Neural cell (in vitro differentiated cells): ENCODE results near the gene LRRN3. TPM values are rescaled to one million over a fixed set of nuclear protein-coding genes. Genes with fewer than 3 reads are reported as not detected.

Source experiments
- H2AFZ ChIP-seq: fragments of 200-600, 300-800 bp; sonication (generic), shearing (Covaris generic); 2 replicates; pipeline ENCODE4 v1.6.0; 2014; ENCODE audit warnings: low read depth, mild to moderate bottlenecking, antibody characterized with exemption, low read length, moderate library complexity
- H3F3A ChIP-seq: fragments of 200-600 bp; shearing (Covaris generic); 2 replicates; pipeline ENCODE4 v1.6.1; 2016; ENCODE audit warnings: mild to moderate bottlenecking, moderate library complexity, mixed read lengths, antibody characterized with exemption, low read length; ENCODE audit not compliant: insufficient read depth, poor library complexity, severe bottlenecking
- H3K27ac ChIP-seq: fragments of 200-600, 300-800 bp; sonication (generic), shearing (Covaris generic); 2 replicates; pipeline ENCODE4 v1.5.1; 2014; ENCODE audit warnings: mild to moderate bottlenecking, low read length, moderate library complexity
- H3K27me3 ChIP-seq: fragments of 300-800, 200-600 bp; sonication (generic), shearing (Covaris generic); 2 replicates; pipeline ENCODE4 v1.6.0; 2014; ENCODE audit warnings: mild to moderate bottlenecking, low read depth, low read length, moderate library complexity; ENCODE audit not compliant: insufficient read depth
- H3K36me3 ChIP-seq: fragments of 300-800, 200-600 bp; sonication (generic), shearing (Covaris generic); 2 replicates; pipeline ENCODE4 v1.5.1; 2014; ENCODE audit warnings: mild to moderate bottlenecking, antibody characterized with exemption, low read length, moderate library complexity; ENCODE audit not compliant: insufficient read depth
- H3K4me2 ChIP-seq: fragments of 300-800, 200-600 bp; sonication (generic), shearing (Covaris generic); 2 replicates; pipeline ENCODE4 v1.6.0; 2014; ENCODE audit warnings: mild to moderate bottlenecking, low read length
- H3K4me3 ChIP-seq: fragments of 300-800, 200-600 bp; sonication (generic), shearing (Covaris generic); 2 replicates; pipeline ENCODE4 v1.5.1; 2014; ENCODE audit warnings: mild to moderate bottlenecking, low read length, moderate library complexity
- H3K79me2 ChIP-seq: fragments of 200-600 bp; shearing (Covaris generic); replicated peaks from 2 replicates; pipeline ENCODE4 v1.6.0; 2014; ENCODE audit warnings: mild to moderate bottlenecking, low read length, moderate library complexity; ENCODE audit not compliant: insufficient read depth
- H3K9ac ChIP-seq: fragments of 300-800, 200-600 bp; sonication (generic), shearing (Covaris generic); 2 replicates; pipeline ENCODE4 v1.6.1; 2016; ENCODE audit warnings: mild to moderate bottlenecking, low read length, mixed read lengths
- H3K9me2 ChIP-seq: fragments of 200-600 bp; shearing (Covaris generic); 2 replicates; pipeline ENCODE4 v1.6.1; 2016; ENCODE audit warnings: mild to moderate bottlenecking, low read length, mixed read lengths; ENCODE audit not compliant: insufficient read depth
- H3K9me3 ChIP-seq: fragments of 200-600, 300-800 bp; sonication (generic), shearing (Covaris generic); 2 replicates; pipeline ENCODE4 v1.6.1; 2016; ENCODE audit warnings: mild to moderate bottlenecking, mixed run types, low read length, moderate library complexity, mixed read lengths
- H4K20me1 ChIP-seq: fragments of 200-600 bp; shearing (Covaris generic); 2 replicates; pipeline ENCODE4 v1.6.1; 2016; ENCODE audit warnings: mild to moderate bottlenecking, mixed run types; ENCODE audit not compliant: insufficient read depth
- EZH2 ChIP-seq: fragments of 200-600, 300-800 bp; shearing (Covaris generic), sonication (generic); IDR thresholded peaks from 2 replicates; pipeline ENCODE4 v1.6.1; 2014; ENCODE audit warnings: antibody characterized with exemption, low read length, borderline replicate concordance, mild to moderate bottlenecking; ENCODE audit not compliant: insufficient read depth, poor library complexity, severe bottlenecking
- MXI1 ChIP-seq: fragments of 450-650 bp; conservative IDR thresholded peaks from 2 replicates; pipeline ENCODE4 v1.6.1; 2014; ENCODE audit warnings: antibody characterized with exemption, mild to moderate bottlenecking; ENCODE audit not compliant: poor library complexity, severe bottlenecking
- POLR2AphosphoS5 ChIP-seq: IDR thresholded peaks from 2 replicates; pipeline ENCODE4 v1.6.1; 2012
- RAD21 ChIP-seq: fragments of 450-650 bp; conservative IDR thresholded peaks from 2 replicates; pipeline ENCODE4 v1.6.1; 2014; ENCODE audit warnings: antibody characterized with exemption, mild to moderate bottlenecking, moderate library complexity
- REST ChIP-seq: IDR thresholded peaks from 2 replicates; pipeline ENCODE4 v1.6.1; 2012; ENCODE audit warnings: borderline replicate concordance
- SMC3 ChIP-seq: fragments of 450-650 bp; conservative IDR thresholded peaks from 2 replicates; pipeline ENCODE4 v1.6.1; 2014; ENCODE audit warnings: antibody characterized with exemption, mild to moderate bottlenecking, moderate library complexity; ENCODE audit not compliant: poor library complexity
- TAF1 ChIP-seq: IDR thresholded peaks from 2 replicates; pipeline ENCODE4 v1.6.1; 2012; ENCODE audit warnings: low read depth
- polyA plus RNA-seq: library from polyadenylated mRNA; depleted of rRNA; stranded (reverse); fragments of >200 nt; gene quantifications from 2 replicates; pipeline ENCODE4 v1.2.3, GENCODE V29; 2014

Gene LRRN3
- polyA plus RNA-seq, 1 donor from 2014 or later, result 138 TPM

- Histone ChIP-seq H3K9me3 (no peaks in the 10 kb centered on the region), H3K9me2 (no peaks in the 10 kb centered on the region)
These were observed 13.9 kb upstream of the LRRN3 start for GRCh38 chr7:111077001-111077400.

GRCh38 chr7:111080495-111081105, 10.3 kb upstream of the LRRN3 start:
- no peak for TF ChIP-seq REST

More at GRCh38 chr7:111077001-111077400, 13.9 kb upstream of the LRRN3 start:
- H3K4me2 ChIP-seq, result no peak overlapping the region
- no peak overlapping the region for H3K9ac ChIP-seq
- H3K27ac ChIP-seq, result no peak overlapping the region
- H3K4me3 ChIP-seq, result no peak overlapping the region
- H3K36me3 ChIP-seq, result no peaks in the 10 kb centered on the region
- no peaks in the 10 kb centered on the region for H3K27me3 ChIP-seq
- H3K79me2 ChIP-seq, result no peaks in the 10 kb centered on the region
- TF ChIP-seq EZH2 (no peak), SMC3 (no peak), MXI1 (no peak), POLR2AphosphoS5 (no peak), TAF1 (no peak), RAD21 (no peak), REST (no peak)
- no peaks in the 10 kb centered on the region for H4K20me1 ChIP-seq
- no peak overlapping the region for H2AFZ ChIP-seq
- H3F3A ChIP-seq, result no peaks in the 10 kb centered on the region

More at GRCh38 chr7:111080495-111081105, 10.3 kb upstream of the LRRN3 start:
- Histone ChIP-seq H3K36me3 (no peaks in the 10 kb centered on the region), H3K9me3 (no peaks in the 10 kb centered on the region), H3F3A (no peaks in the 10 kb centered on the region), H2AFZ (no peak overlapping the region), H3K27ac (no peak overlapping the region), H3K79me2 (no peaks in the 10 kb centered on the region), H3K9me2 (no peaks in the 10 kb centered on the region), H3K27me3 (no peaks in the 10 kb centered on the region), H3K4me3 (no peak overlapping the region), H3K4me2 (no peak overlapping the region), H4K20me1 (no peaks in the 10 kb centered on the region), H3K9ac (no peak overlapping the region)
